AG08396 (cell line): ENCODE data around the gene CHSY1.
"Not testable (repeated sequence)": the region's sequence is repeated elsewhere in the genome, so short reads cannot be mapped to it uniquely, and the experiment has no call there.

Source experiments
- DNase-seq: peaks from one replicate; pipeline ENCODE4 v3.0.0; 2012; ENCODE audit warnings: low spot score, mixed read lengths

The CHSY1 gene, protein sequence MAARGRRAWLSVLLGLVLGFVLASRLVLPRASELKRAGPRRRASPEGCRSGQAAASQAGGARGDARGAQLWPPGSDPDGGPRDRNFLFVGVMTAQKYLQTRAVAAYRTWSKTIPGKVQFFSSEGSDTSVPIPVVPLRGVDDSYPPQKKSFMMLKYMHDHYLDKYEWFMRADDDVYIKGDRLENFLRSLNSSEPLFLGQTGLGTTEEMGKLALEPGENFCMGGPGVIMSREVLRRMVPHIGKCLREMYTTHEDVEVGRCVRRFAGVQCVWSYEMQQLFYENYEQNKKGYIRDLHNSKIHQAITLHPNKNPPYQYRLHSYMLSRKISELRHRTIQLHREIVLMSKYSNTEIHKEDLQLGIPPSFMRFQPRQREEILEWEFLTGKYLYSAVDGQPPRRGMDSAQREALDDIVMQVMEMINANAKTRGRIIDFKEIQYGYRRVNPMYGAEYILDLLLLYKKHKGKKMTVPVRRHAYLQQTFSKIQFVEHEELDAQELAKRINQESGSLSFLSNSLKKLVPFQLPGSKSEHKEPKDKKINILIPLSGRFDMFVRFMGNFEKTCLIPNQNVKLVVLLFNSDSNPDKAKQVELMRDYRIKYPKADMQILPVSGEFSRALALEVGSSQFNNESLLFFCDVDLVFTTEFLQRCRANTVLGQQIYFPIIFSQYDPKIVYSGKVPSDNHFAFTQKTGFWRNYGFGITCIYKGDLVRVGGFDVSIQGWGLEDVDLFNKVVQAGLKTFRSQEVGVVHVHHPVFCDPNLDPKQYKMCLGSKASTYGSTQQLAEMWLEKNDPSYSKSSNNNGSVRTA

GRCh38 chr15:101251830-101252820, at the start of gene CHSY1:
TSS of gene CHSY1 (minus strand) at chr15:101252048. CDS start at chr15:101251456, 592 bp downstream.
- DNase-seq, result peak; percentile 93

- no peak for DNase-seq
These were observed 44.9 kb upstream of the CHSY1 start for GRCh38 chr15:101296418-101297405.

- DNase-seq, result no peak
These were observed 43.8 kb upstream of the CHSY1 start for GRCh38 chr15:101295607-101296161.

GRCh38 chr15:101294731-101295606, 43.1 kb upstream of the CHSY1 start, which contains the start of gene SNRPA1:
TSS of gene SNRPA1 (minus strand) at chr15:101295248. CDS start at chr15:101295178, 70 bp downstream.
- peak; percentile 99 for DNase-seq

DNA sequence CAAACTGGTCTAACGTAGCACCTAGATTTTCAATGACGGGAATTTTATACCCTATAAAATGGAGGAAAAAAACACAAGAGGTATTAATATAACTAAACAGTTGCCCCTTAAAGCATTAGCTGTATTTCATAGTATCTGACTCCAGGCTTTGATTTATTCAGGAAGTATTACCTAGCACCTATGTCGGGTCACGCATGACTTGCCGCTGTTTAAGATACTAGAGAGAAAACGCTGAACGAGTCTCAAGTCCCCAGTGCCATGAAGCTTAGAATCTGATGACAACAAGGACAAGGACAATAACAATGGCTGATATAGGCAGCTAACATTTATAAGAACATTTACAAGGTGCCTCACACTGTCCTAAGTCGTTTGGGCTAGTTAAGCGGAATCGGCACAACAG, 41.3 kb upstream of the CHSY1 start:
- DNase-seq, result no peak

DNA sequence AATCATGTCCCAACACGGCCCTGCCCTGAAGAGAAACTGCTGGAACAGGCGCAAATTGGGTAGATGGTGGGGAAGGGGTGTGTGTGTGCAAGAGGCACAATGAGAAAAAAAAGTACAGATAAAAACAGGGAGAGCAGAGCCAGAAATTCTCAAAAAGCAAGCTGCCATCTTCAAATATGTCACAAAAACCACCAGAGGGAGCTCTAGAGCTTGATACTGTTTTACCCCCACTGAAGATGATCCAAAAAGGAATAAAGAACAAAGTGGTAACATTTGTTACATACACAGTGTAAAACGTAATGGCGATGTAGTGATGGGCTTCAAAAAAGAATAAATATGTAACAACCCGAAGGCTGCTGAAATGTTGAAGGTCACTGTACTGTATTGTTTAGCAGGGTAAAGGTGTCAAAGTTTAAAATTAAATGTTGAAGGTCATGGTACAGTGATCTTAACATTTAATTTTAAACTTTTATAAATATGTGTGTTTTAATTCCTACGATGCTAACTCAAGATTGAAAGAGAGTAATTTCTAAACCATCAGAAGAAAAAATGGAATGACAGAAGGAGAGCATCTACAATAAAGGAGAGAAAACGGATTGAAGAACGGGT, 37.2 kb upstream of the CHSY1 start:
- DNase-seq, result peak; percentile 64

DNA sequence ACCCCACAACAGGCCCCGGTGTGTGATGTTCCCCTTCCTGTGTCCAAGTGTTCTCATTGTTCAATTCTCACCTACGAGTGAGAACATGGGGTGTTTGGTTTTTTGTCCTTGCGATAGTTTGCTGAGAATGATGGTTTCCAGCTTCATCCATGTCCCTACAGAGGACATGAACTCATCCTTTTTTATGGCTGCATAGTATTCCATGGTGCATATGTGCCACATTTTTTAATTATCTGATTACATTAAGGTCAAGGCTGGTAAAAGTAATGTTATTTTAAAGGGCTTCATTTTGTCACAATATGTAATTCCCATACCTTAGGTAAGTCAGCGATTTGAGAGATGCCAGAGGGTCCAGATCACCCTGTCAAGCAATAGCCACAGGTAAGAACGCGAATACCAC, 35.5 kb upstream of the CHSY1 start:
- DNase-seq, result not testable (repeated sequence)

GRCh38 chr15:101286471-101287114, 34.7 kb upstream of the CHSY1 start:
- no peak for DNase-seq

DNA sequence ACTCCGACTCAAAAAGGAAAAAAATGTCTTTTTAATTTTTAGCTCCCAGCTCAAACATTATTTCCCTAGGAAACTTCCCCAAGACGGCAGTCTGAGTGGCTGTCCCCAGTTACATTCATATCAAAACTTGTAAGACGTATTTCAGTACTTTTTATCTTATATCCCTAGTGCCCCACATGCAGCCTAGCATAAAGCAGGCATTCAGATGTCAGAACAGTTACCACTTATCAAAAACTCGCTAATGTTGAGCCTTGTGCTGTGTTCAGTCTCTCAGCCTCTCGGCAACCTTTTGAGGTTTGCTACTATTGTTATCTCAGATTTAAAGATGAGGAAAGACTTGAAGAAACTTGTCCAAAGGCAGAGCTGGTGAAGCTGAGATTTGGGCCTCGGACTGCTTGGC, 32.1 kb upstream of the CHSY1 start:
- no peak for DNase-seq

DNA sequence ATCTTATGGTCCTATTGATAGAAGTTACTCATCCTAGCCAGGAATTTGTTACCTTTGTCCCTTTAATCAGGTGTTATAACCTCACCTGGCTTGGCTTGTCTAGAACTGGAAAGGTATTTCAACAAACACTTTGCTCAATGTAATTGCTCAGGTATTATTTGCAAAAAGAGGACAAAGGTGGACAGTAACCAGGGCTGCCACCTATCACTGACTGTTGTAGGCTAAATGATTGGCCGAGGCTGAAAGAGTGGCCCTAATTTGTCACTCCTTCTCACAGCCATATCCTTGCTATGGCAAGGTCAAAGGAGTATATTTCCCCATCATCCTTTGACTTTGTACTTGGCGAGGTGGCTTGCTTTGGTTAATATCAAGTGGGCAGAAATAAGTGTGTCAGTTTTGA, 28.2 kb upstream of the CHSY1 start:
- DNase-seq, result no peak

DNA sequence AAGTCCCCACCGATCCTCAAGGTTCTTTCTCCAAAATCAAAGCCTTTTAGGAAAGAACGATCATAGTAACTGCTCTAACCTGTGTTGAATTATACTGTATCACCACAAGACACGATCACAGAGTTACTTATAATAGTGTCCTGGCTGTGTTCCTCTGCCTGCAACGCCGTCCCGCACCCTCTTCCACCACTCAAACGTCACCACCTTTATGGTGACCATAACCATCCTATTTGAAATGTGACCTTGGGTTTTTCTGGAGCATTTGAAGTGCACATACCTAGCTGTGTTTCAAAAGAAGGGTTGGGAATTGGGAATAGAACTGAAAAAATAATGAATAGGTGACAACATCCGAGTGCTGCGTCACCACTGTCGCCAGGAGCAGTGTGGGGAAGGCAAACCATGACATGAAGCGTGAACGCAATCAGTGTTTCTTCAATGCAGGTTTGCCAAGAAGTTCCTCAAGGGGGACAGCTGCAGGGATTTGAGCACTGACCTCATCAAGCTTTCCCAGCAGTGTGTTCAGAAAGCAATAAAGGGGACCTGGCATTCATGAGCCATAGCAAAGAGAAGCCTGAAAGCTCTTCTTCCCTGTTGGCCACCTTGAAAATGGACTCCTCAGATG, 26.2 kb upstream of the CHSY1 start:
- no peak for DNase-seq

GRCh38 chr15:101277038-101277822, 25.4 kb upstream of the CHSY1 start, which contains the start of gene SELENOS:
TSS of gene SELENOS (minus strand) at chr15:101277485. CDS start at chr15:101277417, 68 bp downstream.
- DNase-seq, result peak; percentile 95

- peak; percentile 32 for DNase-seq
These were observed 24.7 kb upstream of the CHSY1 start for GRCh38 chr15:101276501-101277037.

- no peak for DNase-seq
These were observed 23.2 kb upstream of the CHSY1 start for GRCh38 chr15:101275018-101275417.

- DNase-seq, result no peak
These were observed 21.7 kb upstream of the CHSY1 start for GRCh38 chr15:101273534-101273933.

DNA sequence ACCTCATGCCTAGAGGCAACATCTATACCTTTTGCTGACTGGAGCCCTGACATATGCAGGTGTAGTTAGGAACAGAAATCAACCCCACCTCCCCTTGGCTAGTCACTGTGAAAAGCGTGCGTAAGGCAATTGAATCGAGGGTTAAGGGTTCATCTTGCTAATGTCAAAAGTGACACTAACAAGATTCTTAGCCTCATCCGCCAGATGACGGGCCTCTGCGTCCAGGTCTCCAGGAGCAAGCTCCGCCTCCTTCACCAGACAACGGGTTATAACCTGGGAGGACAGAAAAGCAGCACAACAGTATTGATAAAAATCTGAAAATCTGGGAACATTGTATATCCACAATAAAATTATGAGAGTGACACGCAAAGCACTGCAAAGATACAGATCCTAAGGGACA, 20.7 kb upstream of the CHSY1 start:
- no peak for DNase-seq
